Stimulated activated CD8-positive, alpha-beta memory T cell treated with anti-CD3 and anti-CD28 coated beads, Interleukin-12 subunit alpha, Interleukin-12 subunit beta, amount 100 ng/mL, for 1 hour (primary cell): ENCODE results near the gene SLC15A3.
"Not testable (repeated sequence)": the region's sequence is repeated elsewhere in the genome, so short reads cannot be mapped to it uniquely, and the experiment has no call there.

Experiments
- DNase-seq: peaks from one replicate; pipeline ENCODE4 v3.0.0-alpha.2; 2020; ENCODE audit warnings: low read depth

The SLC15A3 gene

GRCh38 chr11:60974726-60975125, 22.8 kb upstream of the SLC15A3 start:
- DNase-seq = no peak

DNA sequence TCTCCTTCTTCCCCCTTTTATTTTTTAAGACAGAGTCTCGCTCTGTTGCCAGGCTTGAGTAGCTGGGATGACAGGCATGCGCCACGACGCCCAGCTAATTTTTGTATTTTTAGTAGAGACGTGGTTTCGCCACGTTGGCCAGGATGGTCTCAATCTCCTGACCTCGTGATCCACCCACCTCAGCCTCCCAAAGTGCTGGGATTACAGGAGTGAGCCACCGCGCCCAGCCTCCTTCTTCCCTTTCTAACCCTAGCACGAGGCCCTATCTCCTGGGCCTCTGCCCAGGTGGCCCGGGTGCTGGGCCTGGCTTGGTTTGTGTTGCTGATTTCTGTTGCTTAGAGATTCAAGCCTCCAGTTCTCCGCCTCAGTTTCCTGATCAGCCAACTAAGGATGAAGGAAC, 22.3 kb upstream of the SLC15A3 start:
- not testable (repeated sequence) for DNase-seq

GRCh38 chr11:60973699-60974098, 21.7 kb upstream of the SLC15A3 start:
- no peak for DNase-seq

DNA sequence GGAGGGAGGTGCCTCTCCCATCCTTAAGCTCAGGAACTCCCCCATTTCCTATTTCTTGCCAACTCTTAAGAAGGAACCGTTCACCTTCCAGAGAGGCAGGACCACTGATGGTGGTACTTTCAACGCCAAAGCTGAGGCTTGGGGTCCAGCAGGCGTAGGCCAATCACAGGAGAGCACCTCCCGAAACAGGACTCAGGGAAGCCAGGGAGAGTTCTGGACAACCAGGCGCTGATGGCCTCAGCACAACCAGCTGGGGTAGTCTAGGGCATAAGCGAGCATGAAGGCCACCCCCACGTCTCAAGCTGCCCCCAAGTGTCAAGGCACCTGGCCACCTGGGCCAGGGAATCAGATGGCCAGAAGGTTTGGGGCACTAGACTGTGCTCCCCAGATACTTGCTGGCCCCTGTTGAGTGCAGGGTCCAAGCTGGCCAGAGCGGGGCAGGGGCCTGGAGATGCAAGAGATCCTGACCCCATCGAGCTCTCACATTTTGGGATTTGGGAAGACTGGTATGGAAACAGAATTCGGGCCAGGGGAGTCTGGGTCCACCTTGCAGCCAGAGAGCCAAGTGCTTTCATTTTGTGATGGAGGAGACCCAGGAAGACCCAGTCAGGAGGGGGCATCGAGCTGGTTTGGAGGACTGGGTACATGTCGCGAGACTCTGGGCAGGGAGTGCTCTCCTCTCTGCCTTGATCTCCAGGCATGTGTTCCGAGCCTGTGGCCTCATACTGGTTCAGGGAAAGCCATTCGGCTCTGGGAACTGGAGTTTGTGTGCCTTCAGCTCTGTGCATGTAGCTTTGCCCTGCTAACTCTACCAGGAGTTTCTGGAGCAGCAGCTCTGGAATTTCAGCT, 20.4 kb upstream of the SLC15A3 start:
- DNase-seq = no peak

- peak; percentile 42 for DNase-seq
Observed at GRCh38 chr11:60971520-60971919, 19.5 kb upstream of the SLC15A3 start, which contains the start of gene CD6. TSS of gene CD6 (plus strand) at chr11:60971680. CDS start at chr11:60971866, 186 bp downstream.

- DNase-seq = no peak
Observed at GRCh38 chr11:60970890-60971289, 18.9 kb upstream of the SLC15A3 start.

GRCh38 chr11:60970369-60970774, 18.4 kb upstream of the SLC15A3 start:
- DNase-seq = peak; percentile 68

GRCh38 chr11:60968223-60968622, 16.2 kb upstream of the SLC15A3 start:
- no peak for DNase-seq

- DNase-seq = no peak
Observed at GRCh38 chr11:60966890-60967289, 14.9 kb upstream of the SLC15A3 start.

DNA sequence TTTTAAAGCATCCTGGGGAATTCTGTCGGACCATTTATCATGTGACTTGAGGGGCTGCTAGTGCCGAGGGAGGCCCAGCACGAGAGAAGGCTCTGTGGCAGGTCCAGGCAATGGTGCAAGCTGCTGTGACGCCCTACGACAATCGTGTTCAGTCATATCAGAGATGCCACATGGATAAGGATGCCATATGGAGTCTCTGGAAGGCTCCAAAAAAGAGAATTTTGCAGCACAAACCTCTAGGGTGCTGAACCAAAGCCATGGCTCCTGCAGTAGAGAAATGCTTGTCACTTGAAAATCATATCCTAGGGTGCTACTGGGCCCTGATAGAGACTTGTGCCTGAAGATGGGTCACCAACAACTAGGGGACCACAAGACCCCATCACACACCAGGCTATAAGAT, 12.8 kb upstream of the SLC15A3 start:
- no peak for DNase-seq

- no peak for DNase-seq
Observed at GRCh38 chr11:60960405-60960804, 8.4 kb upstream of the SLC15A3 start.

- no peak for DNase-seq
Observed at GRCh38 chr11:60959431-60959830, 7.5 kb upstream of the SLC15A3 start.

- DNase-seq = no peak
Observed at GRCh38 chr11:60957188-60957587, 5.2 kb upstream of the SLC15A3 start.

- DNase-seq = no peak
Observed at GRCh38 chr11:60955571-60955970, 3.6 kb upstream of the SLC15A3 start.

- no peak for DNase-seq
Observed at GRCh38 chr11:60954421-60954820, 2.4 kb upstream of the SLC15A3 start.

GRCh38 chr11:60953781-60954180, 1.8 kb upstream of the SLC15A3 start:
- DNase-seq = no peak

- DNase-seq = no peak
Observed at GRCh38 chr11:60952742-60953170, 780 bp upstream of the SLC15A3 start.

DNA sequence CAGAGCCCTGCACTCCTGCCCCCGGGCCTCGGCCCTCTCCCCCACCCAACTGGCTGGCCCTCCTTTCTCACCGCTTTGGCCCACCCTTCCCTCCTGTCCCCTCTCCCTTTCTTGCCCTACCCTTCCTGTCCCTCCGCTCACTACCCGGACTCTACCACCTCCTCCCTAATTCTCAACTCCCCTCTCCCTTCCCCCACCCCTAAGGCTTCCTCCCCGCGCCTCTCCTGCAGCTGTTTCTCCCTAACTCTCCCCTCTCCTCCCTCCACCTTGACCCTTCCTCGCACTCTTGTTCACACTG, 421 bp downstream of the SLC15A3 start:
- DNase-seq = no peak

- DNase-seq = no peak
Observed at GRCh38 chr11:60950933-60951605, 907 bp downstream of the SLC15A3 start.

GRCh38 chr11:60950024-60950423, 2.0 kb downstream of the SLC15A3 start:
- DNase-seq = no peak

- no peak for DNase-seq
Observed at GRCh38 chr11:60948250-60948649, 3.7 kb downstream of the SLC15A3 start.

GRCh38 chr11:60947700-60948099, 4.3 kb downstream of the SLC15A3 start:
- no peak for DNase-seq

GRCh38 chr11:60946601-60947264, 5.2 kb downstream of the SLC15A3 start:
- no peak for DNase-seq
